OCI-LY7 (cell line): Measurements from ENCODE around the gene ATP2C1.

Source experiments
- EZH2phosphoT487 ChIP-seq: fragments of 200-600 bp; sonication (generic); IDR thresholded peaks from 2 replicates; pipeline ENCODE4 v1.6.1; 2018; ENCODE audit warnings: low read depth, borderline replicate concordance, mild to moderate bottlenecking, mixed run types, antibody characterized with exemption, low read length, moderate library complexity, mixed read lengths
- TF ChIP-seq, protein P1 (sequence below): fragments of 200-600 bp; sonication (generic); conservative IDR thresholded peaks from 2 replicates; pipeline ENCODE4 v1.5.1; 2014; ENCODE audit warnings: mild to moderate bottlenecking, antibody characterized with exemption, low read length, moderate library complexity, mixed read lengths

GRCh38 chr3:130918328-130918727, 24.4 kb downstream of the ATP2C1 start:
- TF ChIP-seq, protein P1, sequence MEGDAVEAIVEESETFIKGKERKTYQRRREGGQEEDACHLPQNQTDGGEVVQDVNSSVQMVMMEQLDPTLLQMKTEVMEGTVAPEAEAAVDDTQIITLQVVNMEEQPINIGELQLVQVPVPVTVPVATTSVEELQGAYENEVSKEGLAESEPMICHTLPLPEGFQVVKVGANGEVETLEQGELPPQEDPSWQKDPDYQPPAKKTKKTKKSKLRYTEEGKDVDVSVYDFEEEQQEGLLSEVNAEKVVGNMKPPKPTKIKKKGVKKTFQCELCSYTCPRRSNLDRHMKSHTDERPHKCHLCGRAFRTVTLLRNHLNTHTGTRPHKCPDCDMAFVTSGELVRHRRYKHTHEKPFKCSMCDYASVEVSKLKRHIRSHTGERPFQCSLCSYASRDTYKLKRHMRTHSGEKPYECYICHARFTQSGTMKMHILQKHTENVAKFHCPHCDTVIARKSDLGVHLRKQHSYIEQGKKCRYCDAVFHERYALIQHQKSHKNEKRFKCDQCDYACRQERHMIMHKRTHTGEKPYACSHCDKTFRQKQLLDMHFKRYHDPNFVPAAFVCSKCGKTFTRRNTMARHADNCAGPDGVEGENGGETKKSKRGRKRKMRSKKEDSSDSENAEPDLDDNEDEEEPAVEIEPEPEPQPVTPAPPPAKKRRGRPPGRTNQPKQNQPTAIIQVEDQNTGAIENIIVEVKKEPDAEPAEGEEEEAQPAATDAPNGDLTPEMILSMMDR, result no peak
- TF ChIP-seq EZH2phosphoT487, result no peak
